HEK293 (cell line): Measurements from ENCODE around the gene PXYLP1.

Source experiments
- KLF8 ChIP-seq: fragments of 450-650 bp; formaldehyde crosslinking; IDR thresholded peaks from 2 replicates; pipeline ENCODE4 v1.5.1; 2016; ENCODE audit warnings: missing biosample characterization, missing genetic modification characterization
- KLF9 ChIP-seq: fragments of 450-650 bp; formaldehyde crosslinking; IDR thresholded peaks from 2 replicates; pipeline ENCODE4 v1.5.1; 2016; ENCODE audit warnings: missing biosample characterization, missing genetic modification characterization, low read depth
- MEIS1 ChIP-seq: sonication (generic); formaldehyde crosslinking; IDR thresholded peaks from 2 replicates; pipeline ENCODE4 v1.8.1; 2022; ENCODE audit warnings: missing genetic modification reagents, mild to moderate bottlenecking, borderline replicate concordance
- PRDM10 ChIP-seq: fragments of 450-650 bp; formaldehyde crosslinking; IDR thresholded peaks from 2 replicates; pipeline ENCODE4 v1.5.1; 2016; ENCODE audit warnings: missing biosample characterization, missing genetic modification characterization
- SP2 ChIP-seq: fragments of 450-650 bp; formaldehyde crosslinking; IDR thresholded peaks from 2 replicates; pipeline ENCODE4 v1.5.1; 2016; ENCODE audit warnings: missing biosample characterization, missing genetic modification characterization
- SP3 ChIP-seq: fragments of 450-650 bp; formaldehyde crosslinking; IDR thresholded peaks from 2 replicates; pipeline ENCODE4 v1.5.1; 2016; ENCODE audit warnings: missing biosample characterization, missing genetic modification characterization
- TSHZ1 ChIP-seq: fragments of 450-650 bp; formaldehyde crosslinking; IDR thresholded peaks from 2 replicates; pipeline ENCODE4 v1.5.1; 2016; ENCODE audit warnings: missing biosample characterization, missing genetic modification characterization, borderline replicate concordance
- WT1 ChIP-seq: fragments of 450-650 bp; formaldehyde crosslinking; IDR thresholded peaks from 2 replicates; pipeline ENCODE4 v1.5.1; 2016; ENCODE audit warnings: missing biosample characterization, missing genetic modification characterization
- ZBTB17 ChIP-seq: fragments of 450-650 bp; formaldehyde crosslinking; IDR thresholded peaks from 2 replicates; pipeline ENCODE4 v1.5.1; 2016; ENCODE audit warnings: missing biosample characterization, missing genetic modification characterization
- ZBTB44 ChIP-seq: fragments of 450-650 bp; IDR thresholded peaks from 2 replicates; pipeline ENCODE4 v1.5.1; 2018; ENCODE audit warnings: missing biosample characterization, mild to moderate bottlenecking, missing genetic modification characterization
- ZNF114 ChIP-seq: fragments of 450-650 bp; formaldehyde crosslinking; IDR thresholded peaks from 2 replicates; pipeline ENCODE4 v1.5.0; 2017; ENCODE audit warnings: missing biosample characterization, missing genetic modification characterization
- ZNF26 ChIP-seq: fragments of 450-650 bp; formaldehyde crosslinking; IDR thresholded peaks from 2 replicates; pipeline ENCODE4 v1.5.1; 2016; ENCODE audit warnings: missing biosample characterization, missing genetic modification characterization
- ZNF302 ChIP-seq: fragments of 450-650 bp; formaldehyde crosslinking; IDR thresholded peaks from 2 replicates; pipeline ENCODE4 v1.5.1; 2016; ENCODE audit warnings: missing biosample characterization, missing genetic modification characterization, low read depth
- ZNF433 ChIP-seq: fragments of 450-650 bp; formaldehyde crosslinking; IDR thresholded peaks from 2 replicates; pipeline ENCODE4 v1.5.1; 2016; ENCODE audit warnings: missing biosample characterization, missing genetic modification characterization, low read depth
- ZNF501 ChIP-seq: fragments of 450-650 bp; formaldehyde crosslinking; IDR thresholded peaks from 2 replicates; pipeline ENCODE4 v1.5.1; 2016; ENCODE audit warnings: missing biosample characterization, missing genetic modification characterization
- ZNF513 ChIP-seq: fragments of 450-650 bp; IDR thresholded peaks from 2 replicates; pipeline ENCODE4 v1.5.1; 2018; ENCODE audit warnings: missing biosample characterization, missing genetic modification characterization
- ZNF521 ChIP-seq: fragments of 450-650 bp; formaldehyde crosslinking; IDR thresholded peaks from 2 replicates; pipeline ENCODE4 v1.5.1; 2017; ENCODE audit warnings: missing biosample characterization, mild to moderate bottlenecking, missing genetic modification characterization
- ZNF677 ChIP-seq: fragments of 450-650 bp; IDR thresholded peaks from 2 replicates; pipeline ENCODE4 v1.5.0; 2018; ENCODE audit warnings: missing biosample characterization, mild to moderate bottlenecking, missing genetic modification characterization, moderate library complexity
- ZNF704 ChIP-seq: fragments of 450-650 bp; formaldehyde crosslinking; IDR thresholded peaks from 2 replicates; pipeline ENCODE4 v1.5.1; 2016; ENCODE audit warnings: missing biosample characterization, missing genetic modification characterization
- ZNF830 ChIP-seq: fragments of 450-650 bp; IDR thresholded peaks from 2 replicates; pipeline ENCODE4 v1.5.0; 2018; ENCODE audit warnings: missing biosample characterization, missing genetic modification characterization, low read depth, mild to moderate bottlenecking, moderate library complexity
- ZSCAN18 ChIP-seq: fragments of 450-650 bp; formaldehyde crosslinking; IDR thresholded peaks from 2 replicates; pipeline ENCODE4 v1.5.1; 2016; ENCODE audit warnings: missing biosample characterization, missing genetic modification characterization
- ZSCAN5A ChIP-seq: fragments of 450-650 bp; formaldehyde crosslinking; IDR thresholded peaks from 2 replicates; pipeline ENCODE4 v1.5.1; 2016; ENCODE audit warnings: missing biosample characterization, missing genetic modification characterization

PXYLP1 gene

GRCh38 chr3:141311496-141312353 is 80.1 kb downstream of the PXYLP1 start (continued):
- no peak for TF ChIP-seq ZNF704 (tag by site-specific recombination)
- TF ChIP-seq MEIS1 (CRISPR knock-in tag), result no peak
- TF ChIP-seq PRDM10 (tag by site-specific recombination), result peak; percentile 69
- no peak for TF ChIP-seq ZNF830
- peak; percentile 73 for TF ChIP-seq ZBTB17 (tag by site-specific recombination)
- peak; percentile 89 for TF ChIP-seq SP2 (tag by site-specific recombination)
- TF ChIP-seq ZNF521, result no peak
- TF ChIP-seq ZNF114 (tag by site-specific recombination), result no peak
- TF ChIP-seq KLF8, result peak; percentile 64
- TF ChIP-seq ZBTB44 (tag by site-specific recombination), result no peak
- TF ChIP-seq ZNF26 (tag by site-specific recombination), result no peak
- no peak for TF ChIP-seq ZSCAN18 (tag by site-specific recombination)
- TF ChIP-seq ZNF513 (tag by site-specific recombination), result no peak
- TF ChIP-seq ZSCAN5A (tag by site-specific recombination), result no peak
- no peak for TF ChIP-seq ZNF302 (tag by site-specific recombination)
- TF ChIP-seq WT1 (tag by site-specific recombination), result no peak
- no peak; the same call in 1 of the 2 replicates for TF ChIP-seq ZNF433 (tag by site-specific recombination)
- TF ChIP-seq KLF9 (tag by site-specific recombination), result peak; percentile 79; the same call in 1 of the 2 replicates
- no peak for TF ChIP-seq TSHZ1
- peak; percentile 90 for TF ChIP-seq SP3 (tag by site-specific recombination)
- no peak for TF ChIP-seq ZNF677 (tag by site-specific recombination)
- TF ChIP-seq ZNF501, result no peak
